ENCODE results near the gene VIP.
"Not testable (repeated sequence)": the region's sequence is repeated elsewhere in the genome, so short reads cannot be mapped to it uniquely, and the experiment has no call there.

The VIP gene

GRCh38 chr6:152750694-152751093 is at the start of gene VIP:
TSS of gene VIP (plus strand) at chr6:152750797. CDS start at chr6:152752178, 1,381 bp downstream.
- Histone ChIP-seq H3K9me3 (ENCODE audit: insufficient read depth, low read depth, low read length) (no peaks in the 10 kb centered on the region), H3K4me3 (ENCODE audit: low read length) (no peak within 1 kb of the TSS), H3K27ac (ENCODE audit: low read length) (no peak within 1 kb of the TSS), H3K27me3 (ENCODE audit: insufficient read depth, low read length) (no peaks in the 10 kb centered on the region), H3K36me3 (ENCODE audit: insufficient read depth, low read depth, low read length) (no peaks in the 10 kb centered on the region), H3K9ac (ENCODE audit: low read depth, low read length) (no peak within 1 kb of the TSS), H3K4me1 (ENCODE audit: insufficient read depth, low read length) (no peaks in the 10 kb centered on the region)

GRCh38 chr6:152701081-152701862 is 49.3 kb upstream of the VIP start:
- no peaks in the 10 kb centered on the region for H3K36me3 ChIP-seq (ENCODE audit: insufficient read depth, low read depth, low read length)
- H3K9ac ChIP-seq (ENCODE audit: low read depth, low read length): no peak overlapping the region
- H3K9me3 ChIP-seq (ENCODE audit: insufficient read depth, low read depth, low read length): no peaks in the 10 kb centered on the region
- H3K27ac ChIP-seq (ENCODE audit: low read length): no peak overlapping the region
- H3K4me3 ChIP-seq (ENCODE audit: low read length): no peak overlapping the region
- H3K4me1 ChIP-seq (ENCODE audit: insufficient read depth, low read length): no peaks in the 10 kb centered on the region
- no peaks in the 10 kb centered on the region for H3K27me3 ChIP-seq (ENCODE audit: insufficient read depth, low read length)

- Histone ChIP-seq H3K4me1 (ENCODE audit: insufficient read depth, low read length) (no peaks in the 10 kb centered on the region), H3K27me3 (ENCODE audit: insufficient read depth, low read length) (no peaks in the 10 kb centered on the region), H3K4me3 (ENCODE audit: low read length) (no peak overlapping the region), H3K36me3 (ENCODE audit: insufficient read depth, low read depth, low read length) (no peaks in the 10 kb centered on the region), H3K9ac (ENCODE audit: low read depth, low read length) (no peak overlapping the region), H3K9me3 (ENCODE audit: insufficient read depth, low read depth, low read length) (no peaks in the 10 kb centered on the region), H3K27ac (ENCODE audit: low read length) (no peak overlapping the region)
Measured at GRCh38 chr6:152701863-152702401, 48.7 kb upstream of the VIP start.

- not testable (repeated sequence) for H3K27me3 ChIP-seq (ENCODE audit: insufficient read depth, low read length); H3K9ac ChIP-seq (ENCODE audit: low read depth, low read length); H3K9me3 ChIP-seq (ENCODE audit: insufficient read depth, low read depth, low read length); H3K4me3 ChIP-seq (ENCODE audit: low read length); H3K27ac ChIP-seq (ENCODE audit: low read length); H3K36me3 ChIP-seq (ENCODE audit: insufficient read depth, low read depth, low read length); H3K4me1 ChIP-seq (ENCODE audit: insufficient read depth, low read length)
Measured at GRCh38 chr6:152703750-152704149, 46.8 kb upstream of the VIP start.

- Histone ChIP-seq H3K4me3 (ENCODE audit: low read length) (no peak overlapping the region), H3K27ac (ENCODE audit: low read length) (no peak overlapping the region), H3K4me1 (ENCODE audit: insufficient read depth, low read length) (no peaks in the 10 kb centered on the region)
Measured at GRCh38 chr6:152705327-152705726, 45.3 kb upstream of the VIP start.

GRCh38 chr6:152716322-152716721 is 34.3 kb upstream of the VIP start:
- Histone ChIP-seq H3K4me3 (ENCODE audit: low read length) (no peak overlapping the region), H3K9ac (ENCODE audit: low read depth, low read length) (no peak overlapping the region), H3K4me1 (ENCODE audit: insufficient read depth, low read length) (no peaks in the 10 kb centered on the region), H3K27me3 (ENCODE audit: insufficient read depth, low read length) (no peaks in the 10 kb centered on the region), H3K36me3 (ENCODE audit: insufficient read depth, low read depth, low read length) (no peaks in the 10 kb centered on the region), H3K27ac (ENCODE audit: low read length) (no peak overlapping the region), H3K9me3 (ENCODE audit: insufficient read depth, low read depth, low read length) (peaks cover 7% of the 10 kb centered on the region; the same call in 1 of the 2 replicates)

More at GRCh38 chr6:152705327-152705726, 45.3 kb upstream of the VIP start:
- H3K36me3 ChIP-seq (ENCODE audit: insufficient read depth, low read depth, low read length): no peaks in the 10 kb centered on the region
- H3K9ac ChIP-seq (ENCODE audit: low read depth, low read length): no peak overlapping the region
- no peaks in the 10 kb centered on the region for H3K27me3 ChIP-seq (ENCODE audit: insufficient read depth, low read length)
- H3K9me3 ChIP-seq (ENCODE audit: insufficient read depth, low read depth, low read length): no peaks in the 10 kb centered on the region

GRCh38 chr6:152720974-152721373 is 29.6 kb upstream of the VIP start:
- Histone ChIP-seq H3K4me1 (ENCODE audit: insufficient read depth, low read length) (no peaks in the 10 kb centered on the region), H3K9ac (ENCODE audit: low read depth, low read length) (no peak overlapping the region), H3K27ac (ENCODE audit: low read length) (no peak overlapping the region), H3K9me3 (ENCODE audit: insufficient read depth, low read depth, low read length) (no peaks in the 10 kb centered on the region), H3K36me3 (ENCODE audit: insufficient read depth, low read depth, low read length) (no peaks in the 10 kb centered on the region), H3K27me3 (ENCODE audit: insufficient read depth, low read length) (no peaks in the 10 kb centered on the region), H3K4me3 (ENCODE audit: low read length) (no peak overlapping the region)

- Histone ChIP-seq H3K27me3 (ENCODE audit: insufficient read depth, low read length) (no peaks in the 10 kb centered on the region), H3K36me3 (ENCODE audit: insufficient read depth, low read depth, low read length) (no peaks in the 10 kb centered on the region), H3K27ac (ENCODE audit: low read length) (no peak overlapping the region), H3K9me3 (ENCODE audit: insufficient read depth, low read depth, low read length) (no peaks in the 10 kb centered on the region), H3K9ac (ENCODE audit: low read depth, low read length) (no peak overlapping the region), H3K4me1 (ENCODE audit: insufficient read depth, low read length) (no peaks in the 10 kb centered on the region), H3K4me3 (ENCODE audit: low read length) (no peak overlapping the region)
Measured at GRCh38 chr6:152721956-152722355, 28.6 kb upstream of the VIP start.

- no peak overlapping the region for H3K27ac ChIP-seq (ENCODE audit: low read length)
Measured at GRCh38 chr6:152723398-152723797, 27.2 kb upstream of the VIP start.

GRCh38 chr6:152726313-152726712 is 24.3 kb upstream of the VIP start:
- no peak overlapping the region for H3K27ac ChIP-seq (ENCODE audit: low read length)
- H3K4me3 ChIP-seq (ENCODE audit: low read length): no peak overlapping the region
- H3K9me3 ChIP-seq (ENCODE audit: insufficient read depth, low read depth, low read length): no peaks in the 10 kb centered on the region
- H3K9ac ChIP-seq (ENCODE audit: low read depth, low read length): no peak overlapping the region
- H3K36me3 ChIP-seq (ENCODE audit: insufficient read depth, low read depth, low read length): no peaks in the 10 kb centered on the region
- H3K4me1 ChIP-seq (ENCODE audit: insufficient read depth, low read length): no peaks in the 10 kb centered on the region
- H3K27me3 ChIP-seq (ENCODE audit: insufficient read depth, low read length): no peaks in the 10 kb centered on the region

More at GRCh38 chr6:152723398-152723797, 27.2 kb upstream of the VIP start:
- Histone ChIP-seq H3K4me3 (ENCODE audit: low read length) (no peak overlapping the region), H3K4me1 (ENCODE audit: insufficient read depth, low read length) (no peaks in the 10 kb centered on the region), H3K9ac (ENCODE audit: low read depth, low read length) (no peak overlapping the region), H3K27me3 (ENCODE audit: insufficient read depth, low read length) (no peaks in the 10 kb centered on the region), H3K36me3 (ENCODE audit: insufficient read depth, low read depth, low read length) (no peaks in the 10 kb centered on the region), H3K9me3 (ENCODE audit: insufficient read depth, low read depth, low read length) (no peaks in the 10 kb centered on the region)

- H3K27me3 ChIP-seq (ENCODE audit: insufficient read depth, low read length): no peaks in the 10 kb centered on the region
- no peak overlapping the region for H3K4me3 ChIP-seq (ENCODE audit: low read length)
- no peaks in the 10 kb centered on the region for H3K9me3 ChIP-seq (ENCODE audit: insufficient read depth, low read depth, low read length)
- no peaks in the 10 kb centered on the region for H3K4me1 ChIP-seq (ENCODE audit: insufficient read depth, low read length)
- no peak overlapping the region for H3K27ac ChIP-seq (ENCODE audit: low read length)
- no peaks in the 10 kb centered on the region for H3K36me3 ChIP-seq (ENCODE audit: insufficient read depth, low read depth, low read length)
- H3K9ac ChIP-seq (ENCODE audit: low read depth, low read length): no peak overlapping the region
Measured at GRCh38 chr6:152727507-152727906, 23.1 kb upstream of the VIP start.

- Histone ChIP-seq H3K36me3 (ENCODE audit: insufficient read depth, low read depth, low read length) (no peaks in the 10 kb centered on the region), H3K4me1 (ENCODE audit: insufficient read depth, low read length) (no peaks in the 10 kb centered on the region), H3K9ac (ENCODE audit: low read depth, low read length) (no peak overlapping the region), H3K4me3 (ENCODE audit: low read length) (no peak overlapping the region), H3K27me3 (ENCODE audit: insufficient read depth, low read length) (no peaks in the 10 kb centered on the region), H3K9me3 (ENCODE audit: insufficient read depth, low read depth, low read length) (no peaks in the 10 kb centered on the region), H3K27ac (ENCODE audit: low read length) (no peak overlapping the region)
Measured at GRCh38 chr6:152734630-152735029, 16.0 kb upstream of the VIP start.

Measured in iPS-20b (cell line).